HepG2 (cell line): ENCODE measurements around the gene SLC2A8. TPM values are rescaled to one million over a fixed set of nuclear protein-coding genes. Genes with fewer than 3 reads are reported as not detected.

Source experiments
- ATAC-seq: fragments of 200-7000 bp; cut with Tn5 transposase; 3 replicates; pipeline ENCODE4 v1.9.1; 2020; ENCODE audit warnings: mild to moderate bottlenecking, moderate library complexity
- BruUV-seq: library from RNA; stranded (reverse); fragments of 400-500 nt; replicated peaks from 2 replicates; lab custom pipeline; 2021; lab: Mats Ljungman, UMichigan
- CTCF ChIA-PET: fragments of 300-600 bp; formaldehyde crosslinking; extraction: SDS; loops from one replicate; lab custom pipeline; 2021; ENCODE audit warnings: low total read pairs, inconsistent platforms, low intra/inter-chr PET ratio; lab: Yijun Ruan, JAX
- POLR2A ChIA-PET: fragments of 350-600 bp; sonication (Branson Sonifier 250); formaldehyde crosslinking; loops from one replicate; lab custom pipeline; 2020; ENCODE audit warnings: antibody characterized with exemption, inconsistent platforms; lab: Yijun Ruan, JAX
- DNase-seq: peaks from one replicate; pipeline ENCODE4 v3.0.0-alpha.2; 2015; ENCODE audit warnings: low spot score
- FAIRE-seq: peaks from 3 replicates; lab custom pipeline; 2011; peaks lifted over from hg19 to GRCh38; lab: Jason Lieb, UNC
- H2AFZ ChIP-seq: one replicate; pipeline ENCODE4 v1.6.1; 2011; ENCODE audit warnings: low read length, inconsistent platforms
- H3K27ac ChIP-seq: fragments of 300-600 bp; 3 replicates; pipeline ENCODE4 v1.8.0; 2011; ENCODE audit warnings: mixed run types, mild to moderate bottlenecking, mixed read lengths, low read length, inconsistent platforms; ENCODE audit not compliant: insufficient read depth; ENCODE audit errors: extremely low read length
- H3K27me3 ChIP-seq, 2 experiments: fragments of 200-600 bp in 1 of 2; 2 replicates in 1 of 2; 3 replicates in 1 of 2; pipeline versions ENCODE4 v1.6.0 to v1.8.0; 2011; ENCODE audit warnings: low read length in 2 of 2, mild to moderate bottlenecking in 2 of 2, moderate library complexity in 2 of 2, inconsistent platforms in 1 of 2; ENCODE audit not compliant: insufficient read depth in 2 of 2, control insufficient read depth in 1 of 2
- H3K36me3 ChIP-seq, 2 experiments: fragments of 200-600 bp in 1 of 2; replicated peaks in 1 of 2; 2 replicates in 1 of 2; 3 replicates in 1 of 2; pipeline versions ENCODE4 v1.5.1 to v1.8.0; 2011; ENCODE audit warnings: low read length in 2 of 2, inconsistent platforms in 1 of 2; ENCODE audit not compliant: insufficient read depth in 2 of 2, control insufficient read depth in 1 of 2
- H3K4me1 ChIP-seq: 2 replicates; pipeline ENCODE4 v1.5.1; 2012; ENCODE audit warnings: low read length, inconsistent platforms; ENCODE audit not compliant: insufficient read depth
- H3K4me2 ChIP-seq: 2 replicates; pipeline ENCODE4 v1.6.0; 2011; ENCODE audit warnings: low read depth, low read length, inconsistent platforms
- H3K4me3 ChIP-seq, 3 experiments: fragments of 200-600 bp in 1 of 3; sonication (generic), shearing (Covaris generic) in 1 of 3; replicated peaks in 1 of 3; 2 replicates each; pipeline ENCODE4 v1.5.1; 2011 to 2016; ENCODE audit warnings: low read length in 3 of 3, inconsistent platforms in 2 of 3, low read depth in 2 of 3, mild to moderate bottlenecking in 2 of 3, control low read depth in 1 of 3, mixed read lengths in 1 of 3; ENCODE audit not compliant: insufficient read depth in 1 of 3
- H3K79me2 ChIP-seq: one replicate; pipeline ENCODE4 v1.6.1; 2011; ENCODE audit warnings: low read length, inconsistent platforms; ENCODE audit not compliant: insufficient read depth
- H3K9ac ChIP-seq: 2 replicates; pipeline ENCODE4 v1.6.0; 2011; ENCODE audit warnings: mild to moderate bottlenecking, low read depth, low read length, inconsistent platforms; ENCODE audit not compliant: insufficient read depth
- H3K9me3 ChIP-seq: 2 replicates; pipeline ENCODE4 v1.5.1; 2012; ENCODE audit warnings: mild to moderate bottlenecking, low read length
- H4K20me1 ChIP-seq: 2 replicates; pipeline ENCODE4 v1.6.0; 2011; ENCODE audit warnings: inconsistent platforms, mild to moderate bottlenecking, low read length, moderate library complexity; ENCODE audit not compliant: insufficient read depth
- BHLHE40 ChIP-seq: IDR thresholded peaks from 2 replicates; pipeline ENCODE4 v1.6.1; 2011; ENCODE audit warnings: low read length, improper control_type of control experiment
- CREB1 ChIP-seq, 2 experiments: fragments of 450-650 bp in 1 of 2; IDR thresholded peaks; 2 replicates each; pipeline ENCODE4 v1.6.1; 2016 to 2017; ENCODE audit warnings: control low read depth in 1 of 2, mild to moderate bottlenecking in 1 of 2, missing compliant biosample characterization in 1 of 2, missing genetic modification characterization in 1 of 2
- ETV5 ChIP-seq: IDR thresholded peaks from 2 replicates; pipeline ENCODE4 v1.6.1; 2018; ENCODE audit warnings: missing biosample characterization, missing genetic modification reagents, inconsistent platforms, borderline replicate concordance
- KDM1A ChIP-seq: IDR thresholded peaks from 2 replicates; pipeline ENCODE4 v1.6.1; 2016; ENCODE audit warnings: missing compliant biosample characterization
- KMT2B ChIP-seq: IDR thresholded peaks from 2 replicates; pipeline ENCODE4 v1.6.1; 2016; ENCODE audit warnings: missing genetic modification reagents, missing compliant biosample characterization
- NRL ChIP-seq: sonication (generic); formaldehyde crosslinking; IDR thresholded peaks from 2 replicates; pipeline ENCODE4 v1.5.0; 2020; ENCODE audit warnings: missing genetic modification reagents, mild to moderate bottlenecking, moderate library complexity, borderline replicate concordance
- POLR2AphosphoS2 ChIP-seq: IDR thresholded peaks from 2 replicates; pipeline ENCODE4 v1.6.1; 2011; ENCODE audit warnings: low read depth, low read length, improper control_type of control experiment
- ZNF333 ChIP-seq: sonication (generic); formaldehyde crosslinking; IDR thresholded peaks from 2 replicates; pipeline ENCODE4 v1.4.0; 2020; ENCODE audit warnings: mild to moderate bottlenecking, missing genetic modification reagents, borderline replicate concordance
- ZNF850 ChIP-seq: sonication (generic); formaldehyde crosslinking; conservative IDR thresholded peaks from 2 replicates; pipeline ENCODE4 v1.9.0; 2021; ENCODE audit warnings: mild to moderate bottlenecking, missing genetic modification reagents
- WGBS: methylation state at CpG from one replicate; pipeline ENCODE4 v1.1.6; 2017; ENCODE audit warnings: low lambda C conversion rate; 5-methylcytosine and 5-hydroxymethylcytosine counted together
- in situ Hi-C: cut with HindIII; loops from 2 replicates; pipeline ENCODE4 v1.10.0; 2017; ENCODE audit warnings: low pct_unique_long_range_greater_than_20kb; ENCODE audit not compliant: extremely low pct_ligation_motif_present
- intact Hi-C: fragments of 100-400 bp; cut with micrococcal nuclease; formaldehyde crosslinking; loops from one replicate; pipeline ENCODE4 v1.10.0; 2022; ENCODE audit not compliant: unreplicated experiment
- polyA plus RNA-seq, 8 experiments: library from polyadenylated mRNA; depleted of rRNA in 3 of 8; stranded (reverse) in 7 of 8; unstranded in 1 of 8; fragments of >200 nt; fragmentation: Illumina TruSeq in 4 of 8; extraction: Trizol in 4 of 8; gene quantifications; 2 replicates each; pipeline versions ENCODE4 v1.2.1 to v1.2.3, GENCODE V29; 2011 to 2016; ENCODE audit warnings: low read depth in 4 of 8, missing spikeins in 1 of 8, mixed read lengths in 1 of 8; ENCODE audit not compliant: insufficient read depth in 1 of 8
- total RNA-seq, 5 experiments: library from RNA; depleted of rRNA; stranded (reverse); fragments of >200 nt; fragmentation: Illumina TruSeq; extraction: Trizol; gene quantifications; 2 replicates each; pipeline ENCODE4 v1.2.3, GENCODE V29; 2016; ENCODE audit warnings: low read depth in 1 of 5
- TF ChIP-seq, protein P1 (sequence below): sonication (generic); formaldehyde crosslinking; IDR thresholded peaks from 2 replicates; pipeline ENCODE4 v1.4.0; 2020; ENCODE audit warnings: missing genetic modification reagents, borderline replicate concordance
- TF ChIP-seq, protein P2 (sequence below): sonication (generic); formaldehyde crosslinking; IDR thresholded peaks from 2 replicates; pipeline ENCODE4 v1.4.0; 2020; ENCODE audit warnings: mild to moderate bottlenecking, missing genetic modification reagents
- TF ChIP-seq, protein P3 (sequence below): sonication (generic); formaldehyde crosslinking; IDR thresholded peaks from 2 replicates; pipeline ENCODE4 v1.5.0; 2020; ENCODE audit warnings: missing genetic modification reagents, mild to moderate bottlenecking, borderline replicate concordance

Gene SLC2A8
- total and polyA plus RNA-seq, 2 of the 13 experiments (the other 11 are each of a cell fraction or from before 2014, with no cell fraction given) = 22.6 to 48.6 TPM

DNA sequence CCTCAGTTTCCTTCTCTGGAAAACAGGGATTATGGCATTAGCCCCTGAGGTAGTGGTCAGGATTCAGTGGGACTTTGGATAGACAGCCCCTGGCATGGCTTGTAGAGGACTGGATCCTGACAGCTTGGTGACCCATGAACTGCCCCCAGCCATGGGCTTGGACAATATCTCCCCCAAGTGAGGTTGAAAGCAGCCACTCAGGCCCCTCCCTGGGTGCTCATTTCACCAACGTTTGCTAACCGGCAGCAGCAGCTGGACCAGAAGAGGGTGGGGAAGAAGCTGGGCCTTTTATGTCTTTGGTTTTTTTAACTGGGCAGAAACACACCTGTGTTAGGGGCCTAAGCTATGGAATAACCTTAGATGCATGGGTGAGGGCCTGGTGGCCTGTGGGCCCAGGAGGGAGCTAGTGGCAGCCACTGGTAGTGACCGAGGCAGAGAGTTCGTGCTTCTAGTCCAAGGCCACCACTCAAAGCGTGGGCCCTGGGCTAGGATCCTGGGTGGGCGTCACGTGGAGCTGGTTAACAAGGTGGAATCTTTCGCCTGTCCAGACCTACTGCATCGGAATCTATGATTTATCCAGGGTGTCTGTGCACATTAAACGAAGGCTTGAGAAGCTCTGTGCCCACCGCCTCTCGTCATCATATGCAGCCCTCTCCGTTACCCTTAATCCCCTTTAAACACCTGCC is 1.9 kb downstream of the SLC2A8 start (continued):
- TF ChIP-seq CREB1 (IDR thresholded peaks at IDR 0.05) (no peak), CREB1 (CRISPR knock-in tag; IDR thresholded peaks at IDR 0.05) (no peak)

DNA sequence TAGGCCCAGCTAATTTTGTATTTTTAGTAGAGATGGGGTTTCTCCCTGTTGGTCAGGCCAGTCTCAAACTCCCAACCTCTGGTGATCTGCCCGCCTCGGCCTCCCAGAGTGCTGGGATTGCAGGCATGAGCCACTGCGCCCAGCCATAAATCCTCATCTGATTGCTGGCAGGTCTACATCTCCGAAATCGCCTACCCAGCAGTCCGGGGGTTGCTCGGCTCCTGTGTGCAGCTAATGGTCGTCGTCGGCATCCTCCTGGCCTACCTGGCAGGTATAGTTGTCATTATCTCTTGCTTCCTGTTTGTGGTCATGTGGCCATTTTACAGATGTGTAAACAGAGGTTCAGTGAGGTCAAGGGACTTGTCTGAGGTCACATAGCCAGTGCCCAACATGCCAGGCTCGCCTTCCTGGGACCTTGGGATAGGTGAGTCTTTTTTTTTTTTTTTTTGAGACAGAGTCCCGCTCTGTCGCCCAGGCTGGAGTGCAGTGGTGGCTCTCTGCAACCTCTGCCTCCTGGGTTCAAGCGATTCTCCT is 2.8 kb downstream of the SLC2A8 start:
- H3K79me2 ChIP-seq = peaks cover 27% of the 10 kb centered on the region
- intact Hi-C loops (loop anchor here (5.0 to 10.0 kb wide), 2 partner anchors 55 to 93 kb away; no protein-coding TSS in a partner anchor), in situ Hi-C loops (loop anchor here (5.0 kb wide), 2 partner anchors 38 to 188 kb away; no protein-coding TSS in a partner anchor)
- no peak overlapping the region for H3K9ac ChIP-seq
- ChIA-PET POLR2A (interaction anchor here (0.8 to 5.4 kb wide), 4 partner anchors 11 to 175 kb away, joined by 3 to 159 read pairs (median 5); partner anchors contain the start of gene ZNF79), CTCF (interaction anchor here (0.8 kb wide), 1 partner anchor 39 kb away, joined by 4 read pairs; no protein-coding TSS in a partner anchor)
- WGBS = 92% methylated on average over 14 of the region's 14 CpGs
- H3K27me3 ChIP-seq = no peaks in the 10 kb centered on the region
- no TSS peak for BruUV-seq
- no peak for ATAC-seq
- H3K4me3 ChIP-seq = no peak overlapping the region
- no peak for DNase-seq
- peaks cover 20 to 46% of the 10 kb centered on the region in 2 experiments; a peak in 4 of 5 replicates for H3K36me3 ChIP-seq
- peaks cover 44% of the 10 kb centered on the region for H3K4me1 ChIP-seq
- peaks cover 10% of the 10 kb centered on the region; the same call in 1 of the 2 replicates for H4K20me1 ChIP-seq
- H3K4me2 ChIP-seq = no peak overlapping the region
- H3K27ac ChIP-seq = no peak overlapping the region
- no peak overlapping the region for H2AFZ ChIP-seq
- no peaks in the 10 kb centered on the region for H3K9me3 ChIP-seq
- no peak for FAIRE-seq
- TF ChIP-seq, protein P1, sequence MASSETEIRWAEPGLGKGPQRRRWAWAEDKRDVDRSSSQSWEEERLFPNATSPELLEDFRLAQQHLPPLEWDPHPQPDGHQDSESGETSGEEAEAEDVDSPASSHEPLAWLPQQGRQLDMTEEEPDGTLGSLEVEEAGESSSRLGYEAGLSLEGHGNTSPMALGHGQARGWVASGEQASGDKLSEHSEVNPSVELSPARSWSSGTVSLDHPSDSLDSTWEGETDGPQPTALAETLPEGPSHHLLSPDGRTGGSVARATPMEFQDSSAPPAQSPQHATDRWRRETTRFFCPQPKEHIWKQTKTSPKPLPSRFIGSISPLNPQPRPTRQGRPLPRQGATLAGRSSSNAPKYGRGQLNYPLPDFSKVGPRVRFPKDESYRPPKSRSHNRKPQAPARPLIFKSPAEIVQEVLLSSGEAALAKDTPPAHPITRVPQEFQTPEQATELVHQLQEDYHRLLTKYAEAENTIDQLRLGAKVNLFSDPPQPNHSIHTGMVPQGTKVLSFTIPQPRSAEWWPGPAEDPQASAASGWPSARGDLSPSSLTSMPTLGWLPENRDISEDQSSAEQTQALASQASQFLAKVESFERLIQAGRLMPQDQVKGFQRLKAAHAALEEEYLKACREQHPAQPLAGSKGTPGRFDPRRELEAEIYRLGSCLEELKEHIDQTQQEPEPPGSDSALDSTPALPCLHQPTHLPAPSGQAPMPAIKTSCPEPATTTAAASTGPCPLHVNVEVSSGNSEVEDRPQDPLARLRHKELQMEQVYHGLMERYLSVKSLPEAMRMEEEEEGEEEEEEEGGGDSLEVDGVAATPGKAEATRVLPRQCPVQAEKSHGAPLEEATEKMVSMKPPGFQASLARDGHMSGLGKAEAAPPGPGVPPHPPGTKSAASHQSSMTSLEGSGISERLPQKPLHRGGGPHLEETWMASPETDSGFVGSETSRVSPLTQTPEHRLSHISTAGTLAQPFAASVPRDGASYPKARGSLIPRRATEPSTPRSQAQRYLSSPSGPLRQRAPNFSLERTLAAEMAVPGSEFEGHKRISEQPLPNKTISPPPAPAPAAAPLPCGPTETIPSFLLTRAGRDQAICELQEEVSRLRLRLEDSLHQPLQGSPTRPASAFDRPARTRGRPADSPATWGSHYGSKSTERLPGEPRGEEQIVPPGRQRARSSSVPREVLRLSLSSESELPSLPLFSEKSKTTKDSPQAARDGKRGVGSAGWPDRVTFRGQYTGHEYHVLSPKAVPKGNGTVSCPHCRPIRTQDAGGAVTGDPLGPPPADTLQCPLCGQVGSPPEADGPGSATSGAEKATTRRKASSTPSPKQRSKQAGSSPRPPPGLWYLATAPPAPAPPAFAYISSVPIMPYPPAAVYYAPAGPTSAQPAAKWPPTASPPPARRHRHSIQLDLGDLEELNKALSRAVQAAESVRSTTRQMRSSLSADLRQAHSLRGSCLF (CRISPR knock-in tag) = no peak
- TF ChIP-seq, protein P2, sequence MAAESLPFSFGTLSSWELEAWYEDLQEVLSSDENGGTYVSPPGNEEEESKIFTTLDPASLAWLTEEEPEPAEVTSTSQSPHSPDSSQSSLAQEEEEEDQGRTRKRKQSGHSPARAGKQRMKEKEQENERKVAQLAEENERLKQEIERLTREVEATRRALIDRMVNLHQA (CRISPR knock-in tag) = no peak
- TF ChIP-seq ZNF333 = no peak
- no peak for TF ChIP-seq ETV5 (CRISPR knock-in tag)
- no peak for TF ChIP-seq ZNF850
- no peak for TF ChIP-seq NRL
- TF ChIP-seq, protein P3, sequence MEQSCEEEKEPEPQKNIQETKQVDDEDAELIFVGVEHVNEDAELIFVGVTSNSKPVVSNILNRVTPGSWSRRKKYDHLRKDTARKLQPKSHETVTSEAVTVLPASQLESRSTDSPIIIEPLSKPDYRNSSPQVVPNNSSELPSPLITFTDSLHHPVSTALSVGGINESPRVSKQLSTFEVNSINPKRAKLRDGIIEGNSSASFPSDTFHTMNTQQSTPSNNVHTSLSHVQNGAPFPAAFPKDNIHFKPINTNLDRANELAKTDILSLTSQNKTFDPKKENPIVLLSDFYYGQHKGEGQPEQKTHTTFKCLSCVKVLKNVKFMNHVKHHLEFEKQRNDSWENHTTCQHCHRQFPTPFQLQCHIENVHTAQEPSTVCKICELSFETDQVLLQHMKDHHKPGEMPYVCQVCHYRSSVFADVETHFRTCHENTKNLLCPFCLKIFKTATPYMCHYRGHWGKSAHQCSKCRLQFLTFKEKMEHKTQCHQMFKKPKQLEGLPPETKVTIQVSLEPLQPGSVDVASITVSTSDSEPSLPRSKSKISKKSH = no peak
- no peak for TF ChIP-seq KMT2B (CRISPR knock-in tag)
- TF ChIP-seq POLR2AphosphoS2 = no peak
- no peak for TF ChIP-seq BHLHE40
- TF ChIP-seq KDM1A (CRISPR knock-in tag) = 0 out of 2 replicates have a peak, but pooled peaks have one; percentile 20
